Astrocyte (in vitro differentiated cells and primary cell): Measurements from ENCODE around the gene C1QTNF1.

Source experiments
- CTCF ChIP-seq: IDR thresholded peaks from 2 replicates; pipeline ENCODE4 v1.5.1; 2011; ENCODE audit warnings: low read depth, mild to moderate bottlenecking, inconsistent platforms, low read length, moderate library complexity; ENCODE audit not compliant: insufficient read depth
- EZH2 ChIP-seq: IDR thresholded peaks from 2 replicates; pipeline ENCODE4 v1.6.1; 2012; ENCODE audit warnings: mild to moderate bottlenecking, low read length, inconsistent platforms; ENCODE audit not compliant: insufficient read depth

- TF ChIP-seq CTCF (no peak), EZH2 (no peak)
These were observed 5.5 kb downstream of the C1QTNF1 start for GRCh38 chr17:79029327-79030009.
